BLaER1 (cell line): ENCODE measurements around the gene SYNGR4.

Source experiments
- H3K27ac ChIP-seq: shearing (Covaris generic); formaldehyde crosslinking; 2 replicates; pipeline ENCODE4 v1.8.1; 2022
- H3K27me3 ChIP-seq: shearing (Covaris generic); formaldehyde crosslinking; 2 replicates; pipeline ENCODE4 v1.8.1; 2022
- H3K36me3 ChIP-seq: shearing (Covaris generic); formaldehyde crosslinking; 2 replicates; pipeline ENCODE4 v1.8.1; 2022
- H3K4me1 ChIP-seq: shearing (Covaris generic); formaldehyde crosslinking; 2 replicates; pipeline ENCODE4 v1.8.1; 2022
- H3K4me2 ChIP-seq: shearing (Covaris generic); formaldehyde crosslinking; 2 replicates; pipeline ENCODE4 v1.8.1; 2022
- H3K4me3 ChIP-seq: shearing (Covaris generic); formaldehyde crosslinking; 2 replicates; pipeline ENCODE4 v1.8.1; 2022
- H3K9ac ChIP-seq: shearing (Covaris generic); formaldehyde crosslinking; 2 replicates; pipeline ENCODE4 v1.8.1; 2022
- H3K9me3 ChIP-seq: shearing (Covaris generic); formaldehyde crosslinking; 2 replicates; pipeline ENCODE4 v1.8.1; 2022
- H4K20me1 ChIP-seq: shearing (Covaris generic); formaldehyde crosslinking; 2 replicates; pipeline ENCODE4 v1.8.1; 2022
- Cebpa-rat ChIP-seq: shearing (Covaris generic); IDR thresholded peaks from 2 replicates; pipeline ENCODE4 v1.8.1; 2022

Gene SYNGR4

DNA sequence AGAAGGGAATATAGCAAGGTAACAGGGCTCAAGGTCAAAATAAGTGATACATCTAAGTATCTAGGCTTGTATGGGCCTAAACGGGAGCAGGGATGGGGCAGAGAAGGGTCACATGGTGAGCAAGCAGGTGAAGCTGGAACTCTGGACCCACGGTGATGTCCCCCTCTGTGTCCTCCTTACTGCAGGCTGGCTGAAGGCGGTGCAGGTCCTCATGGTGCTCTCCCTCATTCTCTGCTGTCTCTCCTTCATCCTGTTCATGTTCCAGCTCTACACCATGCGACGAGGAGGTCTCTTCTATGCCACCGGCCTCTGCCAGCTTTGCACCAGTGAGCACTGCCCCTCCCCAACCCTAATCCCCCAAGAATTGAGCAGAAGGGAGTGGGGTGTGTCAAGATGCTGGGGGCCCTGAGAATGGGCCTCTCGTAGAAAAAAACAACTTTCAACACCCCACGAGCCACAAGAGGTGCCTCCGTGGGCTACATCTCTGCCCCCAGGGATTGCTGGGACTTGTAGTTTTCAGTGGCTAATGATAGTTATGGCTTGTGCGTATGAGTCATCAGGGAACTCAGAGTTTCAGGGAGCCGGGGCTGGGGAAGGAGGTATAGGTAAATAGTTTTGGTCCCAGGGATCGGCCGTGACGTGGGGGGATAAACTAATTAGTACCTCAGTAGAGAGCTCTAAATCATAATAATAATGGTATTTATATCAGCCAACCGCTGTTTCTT lies 34.8 kb upstream of the SYNGR4 start:
- Histone ChIP-seq H3K27me3 (no peaks in the 10 kb centered on the region), H3K9ac (peak overlapping the region; percentile 72), H3K4me1 (peaks cover 77% of the 10 kb centered on the region), H3K36me3 (peaks cover 19% of the 10 kb centered on the region), H3K4me2 (peak overlapping the region; percentile 99), H3K27ac (peak overlapping the region; percentile 95), H4K20me1 (no peaks in the 10 kb centered on the region), H3K4me3 (peak overlapping the region; percentile 64), H3K9me3 (peaks cover 18% of the 10 kb centered on the region; the same call in 1 of the 2 replicates)
- no peak for TF ChIP-seq Cebpa-rat

DNA sequence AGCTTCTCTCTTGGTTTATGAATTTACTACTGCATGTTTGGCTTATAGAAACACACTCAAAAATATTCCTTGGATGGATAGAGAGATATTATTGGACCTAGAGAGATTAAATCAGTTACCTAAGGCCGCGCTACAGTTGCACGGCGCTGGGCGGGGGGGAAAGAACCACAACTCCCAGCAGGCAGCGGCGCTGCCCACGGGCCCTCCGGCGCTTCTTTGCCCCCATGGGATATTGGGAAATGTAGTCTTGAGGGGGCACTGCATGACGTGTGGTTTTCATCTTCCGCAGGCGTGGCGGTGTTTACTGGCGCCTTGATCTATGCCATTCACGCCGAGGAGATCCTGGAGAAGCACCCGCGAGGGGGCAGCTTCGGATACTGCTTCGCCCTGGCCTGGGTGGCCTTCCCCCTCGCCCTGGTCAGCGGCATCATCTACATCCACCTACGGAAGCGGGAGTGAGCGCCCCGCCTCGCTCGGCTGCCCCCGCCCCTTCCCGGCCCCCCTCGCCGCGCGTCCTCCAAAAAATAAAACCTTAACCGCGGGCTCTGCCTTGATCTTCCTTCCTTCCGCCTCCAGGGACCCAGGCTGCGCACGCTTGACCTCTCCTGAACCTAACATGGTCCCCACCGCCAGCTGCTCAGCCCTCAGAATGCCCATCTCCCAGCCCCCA lies 34.0 kb upstream of the SYNGR4 start:
- TF ChIP-seq Cebpa-rat = no peak
- H3K4me3 ChIP-seq = peak overlapping the region; percentile 64
- peaks cover 18% of the 10 kb centered on the region; the same call in 1 of the 2 replicates for H3K9me3 ChIP-seq
- peaks cover 19% of the 10 kb centered on the region for H3K36me3 ChIP-seq
- H3K27me3 ChIP-seq = no peaks in the 10 kb centered on the region
- H4K20me1 ChIP-seq = no peaks in the 10 kb centered on the region
- H3K27ac ChIP-seq = peak overlapping the region; percentile 95
- H3K9ac ChIP-seq = peak overlapping the region; percentile 72
- H3K4me2 ChIP-seq = peak overlapping the region; percentile 99
- peaks cover 76% of the 10 kb centered on the region for H3K4me1 ChIP-seq

DNA sequence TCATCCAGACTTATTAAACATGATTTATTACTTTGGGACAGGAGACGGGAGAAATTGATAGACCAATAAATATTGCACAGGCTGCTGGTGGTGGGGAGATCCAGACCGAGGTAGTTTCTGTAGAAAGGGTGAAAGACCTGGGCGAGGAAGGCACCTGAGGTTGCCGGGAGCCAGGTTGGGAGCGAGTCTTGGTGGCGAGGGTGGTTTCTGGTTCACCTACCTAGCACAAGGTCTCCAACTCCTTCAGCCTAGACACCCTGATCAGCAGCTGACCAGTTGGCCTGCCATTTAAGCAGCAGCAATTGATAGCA lies 31.9 kb upstream of the SYNGR4 start:
- H3K36me3 ChIP-seq = peaks cover 12% of the 10 kb centered on the region
- no peak for TF ChIP-seq Cebpa-rat
- H3K4me3 ChIP-seq = peak overlapping the region; percentile 74
- H3K4me2 ChIP-seq = peak overlapping the region; percentile 99
- peak overlapping the region; percentile 72 for H3K9ac ChIP-seq
- peaks cover 12% of the 10 kb centered on the region; the same call in 1 of the 2 replicates for H3K9me3 ChIP-seq
- H3K27me3 ChIP-seq = no peaks in the 10 kb centered on the region
- H3K4me1 ChIP-seq = peaks cover 60% of the 10 kb centered on the region
- peak overlapping the region; percentile 95 for H3K27ac ChIP-seq
- no peaks in the 10 kb centered on the region for H4K20me1 ChIP-seq

DNA sequence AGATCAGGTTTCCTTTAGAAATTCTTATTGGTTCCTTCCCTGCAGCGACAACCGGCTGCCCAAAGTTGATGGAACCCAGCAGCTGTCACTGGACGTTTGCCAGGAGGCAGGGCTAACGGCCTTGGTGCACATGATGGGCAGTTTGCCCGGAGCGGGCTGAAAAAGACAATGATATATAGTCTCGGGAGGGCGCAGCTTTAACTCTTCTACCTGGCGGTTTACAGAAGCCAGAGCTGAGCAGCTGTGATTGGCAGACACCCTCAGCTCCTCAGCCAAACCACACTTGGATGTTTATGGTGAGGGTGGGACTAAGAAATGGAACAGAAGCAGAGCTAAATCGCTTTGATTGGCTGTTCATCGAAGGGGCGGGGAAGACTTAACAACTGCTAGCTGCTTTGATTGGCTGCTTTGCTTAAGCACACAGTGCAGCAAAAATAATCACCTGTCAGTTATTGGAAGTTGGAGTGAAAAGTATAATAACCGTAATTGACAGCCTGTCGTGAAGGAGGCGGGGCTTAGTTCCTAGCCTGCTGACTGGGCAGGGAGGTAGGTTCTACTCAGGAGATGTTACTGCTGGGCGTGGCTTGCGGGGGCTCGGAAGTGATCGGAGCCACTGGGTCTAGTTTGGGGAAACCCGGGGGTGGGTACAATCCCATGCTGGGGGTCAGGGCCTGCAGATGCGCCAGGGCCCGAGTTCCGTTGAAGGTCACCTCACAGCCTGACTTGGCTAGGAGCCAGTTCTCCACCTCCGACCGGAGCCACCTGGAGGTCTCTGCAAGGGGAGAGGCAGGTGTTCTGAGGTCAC lies 31.3 kb upstream of the SYNGR4 start:
- Histone ChIP-seq H4K20me1 (no peaks in the 10 kb centered on the region), H3K4me2 (peak overlapping the region; percentile 99), H3K9me3 (peaks cover 7% of the 10 kb centered on the region; the same call in 1 of the 2 replicates), H3K9ac (peak overlapping the region; percentile 85), H3K27ac (peak overlapping the region; percentile 95), H3K4me1 (peaks cover 54% of the 10 kb centered on the region), H3K36me3 (peaks cover 6% of the 10 kb centered on the region; the same call in 1 of the 2 replicates), H3K27me3 (no peaks in the 10 kb centered on the region), H3K4me3 (peak overlapping the region; percentile 74)
- no peak for TF ChIP-seq Cebpa-rat

DNA sequence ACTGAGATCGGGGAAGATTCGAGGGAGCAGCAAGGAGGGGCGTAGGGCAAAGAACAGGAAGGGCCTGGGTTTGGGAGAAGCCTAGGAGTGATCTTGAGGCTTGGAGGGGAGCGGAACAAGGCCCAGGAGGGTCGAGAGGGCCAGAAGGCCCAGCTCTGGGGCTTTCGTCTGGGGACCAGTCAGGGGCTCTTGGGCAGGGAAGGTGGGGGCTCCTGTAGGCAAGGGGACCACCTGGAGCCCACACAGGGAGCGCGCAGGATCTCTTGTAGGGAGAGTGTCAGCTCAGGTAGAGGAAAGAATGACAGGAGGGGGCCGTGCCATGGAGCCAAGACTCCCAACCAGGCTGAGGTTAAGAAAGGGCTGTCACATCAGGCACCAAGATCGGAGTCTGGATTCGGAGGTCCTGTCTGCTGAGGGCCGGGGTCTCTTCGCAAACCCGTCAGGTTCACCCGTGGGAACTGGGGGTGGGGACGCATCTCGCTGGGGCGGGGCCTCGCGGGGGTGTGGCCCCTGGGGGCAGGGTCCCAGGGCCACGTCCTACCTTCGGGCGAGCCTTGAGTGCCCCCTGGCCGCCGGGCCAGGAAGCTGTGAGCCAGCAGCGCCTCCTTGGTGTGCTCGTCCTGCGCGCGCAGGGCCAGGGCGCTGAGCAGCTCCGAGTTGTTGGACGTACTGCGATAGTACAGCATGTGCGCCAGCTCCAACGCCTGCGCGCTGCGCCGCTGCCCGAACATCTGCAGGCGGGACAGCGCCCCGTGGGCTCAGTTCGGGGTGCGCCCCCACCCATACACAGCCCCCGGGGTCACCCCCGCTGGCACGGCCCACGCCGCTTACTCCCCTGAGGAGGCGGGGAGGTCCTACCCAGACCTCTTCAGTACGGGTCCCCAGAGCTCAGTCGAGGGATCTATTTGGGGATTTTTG lies 30.4 kb upstream of the SYNGR4 start:
- Histone ChIP-seq H3K36me3 (0 out of 2 replicates have a peak, but pooled peaks cover 1% of the 10 kb centered on the region), H3K27ac (peak overlapping the region; percentile 90), H3K9ac (peak overlapping the region; percentile 85), H3K27me3 (no peaks in the 10 kb centered on the region), H4K20me1 (no peaks in the 10 kb centered on the region), H3K4me1 (peaks cover 45% of the 10 kb centered on the region), H3K9me3 (peaks cover 1% of the 10 kb centered on the region; the same call in 1 of the 2 replicates), H3K4me2 (peak overlapping the region; percentile 99), H3K4me3 (peak overlapping the region; percentile 74)
- TF ChIP-seq Cebpa-rat = no peak

DNA sequence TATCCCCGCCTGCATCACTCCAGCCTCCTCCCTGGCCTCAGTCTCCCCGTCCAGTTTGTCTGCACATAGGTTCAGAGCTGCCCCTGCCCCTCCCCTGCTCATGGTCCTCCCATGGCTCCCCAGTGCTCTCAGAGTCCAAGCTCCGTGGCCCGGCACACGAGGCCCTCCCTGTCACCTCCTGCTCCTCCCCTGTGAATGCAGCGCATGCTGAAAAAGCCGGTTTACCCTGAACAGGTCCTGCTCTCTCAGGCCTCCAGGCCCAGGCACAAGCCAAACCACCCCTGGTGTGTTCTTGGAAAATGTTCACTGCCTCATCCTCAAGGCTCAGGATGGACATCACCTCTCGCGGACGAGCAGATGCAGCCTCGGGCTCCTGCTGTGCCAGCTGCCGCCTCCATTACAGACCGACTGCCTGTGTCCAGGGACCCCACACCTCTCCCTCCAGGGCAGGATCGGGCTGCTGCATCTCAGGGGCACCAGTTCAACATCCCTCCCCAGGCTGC lies 25.9 kb upstream of the SYNGR4 start:
- Histone ChIP-seq H3K4me1 (peaks cover 19% of the 10 kb centered on the region), H3K9ac (no peak overlapping the region), H3K27me3 (no peaks in the 10 kb centered on the region), H3K9me3 (no peaks in the 10 kb centered on the region), H3K36me3 (peaks cover 2% of the 10 kb centered on the region; the same call in 1 of the 2 replicates), H3K27ac (no peak overlapping the region), H3K4me2 (no peak overlapping the region), H3K4me3 (no peak overlapping the region), H4K20me1 (no peaks in the 10 kb centered on the region)
- no peak for TF ChIP-seq Cebpa-rat

DNA sequence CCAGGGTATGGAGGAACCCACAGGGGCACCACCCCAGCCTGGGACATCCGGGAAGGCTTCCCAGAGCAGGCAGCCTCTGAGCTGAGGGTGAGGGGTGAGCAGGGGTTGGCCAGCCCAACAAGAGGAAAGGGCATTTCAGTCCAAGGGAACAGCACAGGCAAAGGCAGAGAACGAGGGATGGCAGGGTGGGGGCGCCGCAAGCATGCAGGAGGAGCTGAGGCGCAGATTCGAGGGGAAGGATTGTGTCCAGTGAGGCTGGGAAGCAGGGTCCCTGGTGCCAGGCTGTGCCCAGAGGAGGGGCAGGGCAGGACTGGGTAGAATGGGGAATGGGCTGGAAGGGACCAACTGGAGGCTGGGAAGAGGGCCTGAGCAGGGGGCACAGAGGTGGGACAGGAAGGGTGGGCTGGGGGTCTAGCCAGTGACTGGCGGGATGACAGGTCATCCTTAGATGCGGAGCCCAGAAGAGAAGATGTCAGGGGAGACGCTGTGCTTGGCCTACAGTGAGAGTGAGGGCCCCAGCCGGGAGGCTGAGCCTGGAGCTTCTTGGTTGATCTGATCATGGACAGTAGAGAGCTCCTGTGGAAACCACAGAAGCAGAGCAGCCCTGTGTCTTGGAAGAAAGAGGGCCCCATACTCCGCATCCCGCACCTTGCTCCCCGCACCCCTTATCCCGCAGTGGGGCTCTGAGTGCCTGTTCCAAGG lies 25.2 kb upstream of the SYNGR4 start:
- no peak for TF ChIP-seq Cebpa-rat
- H3K9me3 ChIP-seq = no peaks in the 10 kb centered on the region
- H3K4me1 ChIP-seq = peaks cover 15% of the 10 kb centered on the region
- no peak overlapping the region for H3K9ac ChIP-seq
- H3K36me3 ChIP-seq = peaks cover 3% of the 10 kb centered on the region; the same call in 1 of the 2 replicates
- H3K4me3 ChIP-seq = no peak overlapping the region
- H3K27me3 ChIP-seq = no peaks in the 10 kb centered on the region
- no peaks in the 10 kb centered on the region for H4K20me1 ChIP-seq
- no peak overlapping the region for H3K27ac ChIP-seq
- no peak overlapping the region for H3K4me2 ChIP-seq

DNA sequence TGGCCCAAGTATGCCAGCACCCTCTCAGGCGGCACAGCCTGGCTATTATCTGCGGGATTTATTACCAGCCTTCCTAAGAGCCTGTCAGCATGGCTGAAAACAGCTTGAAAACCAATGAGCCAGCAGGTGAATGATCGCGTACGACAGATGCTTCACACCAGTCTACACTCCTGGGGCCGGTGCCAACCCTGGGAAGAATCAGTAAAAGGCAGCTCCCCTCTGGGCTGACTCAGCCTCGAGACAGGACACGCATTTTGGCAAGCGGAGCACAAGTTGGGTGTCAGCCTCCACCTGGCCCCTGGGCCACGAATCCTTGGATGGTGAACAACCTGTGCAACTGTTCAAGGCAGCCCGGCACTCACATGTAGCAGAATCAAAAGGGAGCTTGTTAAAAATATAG lies 23.2 kb upstream of the SYNGR4 start:
- Histone ChIP-seq H3K4me1 (peaks cover 6% of the 10 kb centered on the region; the same call in 1 of the 2 replicates), H3K4me2 (no peak overlapping the region), H3K36me3 (peaks cover 3% of the 10 kb centered on the region; the same call in 1 of the 2 replicates), H3K27ac (peak overlapping the region; percentile 5; the same call in 1 of the 2 replicates), H3K9me3 (no peaks in the 10 kb centered on the region), H3K4me3 (no peak overlapping the region), H3K27me3 (no peaks in the 10 kb centered on the region), H3K9ac (0 out of 2 replicates have a peak overlapping the region, but pooled peaks have one; percentile 41), H4K20me1 (no peaks in the 10 kb centered on the region)
- TF ChIP-seq Cebpa-rat = no peak
